NOMO-1 treated with dmso at 0.1 percent for 144 hours (cell line): ENCODE measurements around the gene ACAN.
"Not testable (repeated sequence)": the region's sequence is repeated elsewhere in the genome, so short reads cannot be mapped to it uniquely, and the experiment has no call there.

Experiments used
- DNase-seq: peaks from one replicate; lab custom pipeline; 2025; ENCODE audit not compliant: unreplicated experiment; lab: John Stamatoyannopoulos, UW

The ACAN gene

DNA sequence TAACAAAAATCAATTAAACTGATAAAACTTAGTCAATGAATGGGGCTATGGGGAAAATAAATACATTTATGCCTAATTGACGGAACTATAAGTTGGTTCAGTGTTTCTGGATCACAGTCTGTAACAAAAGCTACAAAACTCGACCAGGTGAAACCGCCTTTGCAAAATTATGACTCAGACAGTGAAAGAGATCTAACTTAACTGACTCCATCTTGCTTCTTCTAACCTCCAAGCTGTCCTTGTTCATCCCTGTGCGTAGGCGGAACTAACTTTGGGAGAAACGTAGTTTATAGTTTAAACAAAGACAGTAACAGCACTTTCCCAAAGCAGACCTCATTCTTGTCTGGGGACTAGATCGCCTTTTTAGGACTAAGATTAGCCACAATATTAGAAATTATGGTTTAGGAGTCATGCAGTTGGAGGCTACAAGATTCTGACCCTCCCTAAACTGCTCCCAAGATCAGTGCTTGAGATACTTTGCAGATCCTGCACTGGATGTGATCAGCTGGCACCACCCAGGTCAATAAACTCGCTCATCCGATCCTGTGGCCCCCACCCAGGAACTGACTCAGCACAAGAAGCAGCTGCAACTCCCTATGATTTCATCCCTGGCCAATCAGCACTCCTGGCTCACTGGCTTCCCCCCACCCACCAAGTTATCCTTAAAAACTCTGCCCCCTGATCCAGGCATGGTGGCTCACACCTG is 117.1 kb downstream of the ACAN start:
- DNase-seq = no peak

GRCh38 chr15:88920892-88921435 is 117.7 kb downstream of the ACAN start:
- not testable (repeated sequence) for DNase-seq
